Hematopoietic multipotent progenitor cell treated with erythropoietin and hydrocortisone succinate and interleukin-3 and kit ligand, for 8 days (in vitro differentiated cells): ENCODE results near the gene GNMT.
"Not testable (repeated sequence)": the region's sequence is repeated elsewhere in the genome, so short reads cannot be mapped to it uniquely, and the experiment has no call there.

Experiments
- DNase-seq: peaks from one replicate; pipeline ENCODE4 v3.0.0-alpha.2; 2015

The GNMT gene

DNA sequence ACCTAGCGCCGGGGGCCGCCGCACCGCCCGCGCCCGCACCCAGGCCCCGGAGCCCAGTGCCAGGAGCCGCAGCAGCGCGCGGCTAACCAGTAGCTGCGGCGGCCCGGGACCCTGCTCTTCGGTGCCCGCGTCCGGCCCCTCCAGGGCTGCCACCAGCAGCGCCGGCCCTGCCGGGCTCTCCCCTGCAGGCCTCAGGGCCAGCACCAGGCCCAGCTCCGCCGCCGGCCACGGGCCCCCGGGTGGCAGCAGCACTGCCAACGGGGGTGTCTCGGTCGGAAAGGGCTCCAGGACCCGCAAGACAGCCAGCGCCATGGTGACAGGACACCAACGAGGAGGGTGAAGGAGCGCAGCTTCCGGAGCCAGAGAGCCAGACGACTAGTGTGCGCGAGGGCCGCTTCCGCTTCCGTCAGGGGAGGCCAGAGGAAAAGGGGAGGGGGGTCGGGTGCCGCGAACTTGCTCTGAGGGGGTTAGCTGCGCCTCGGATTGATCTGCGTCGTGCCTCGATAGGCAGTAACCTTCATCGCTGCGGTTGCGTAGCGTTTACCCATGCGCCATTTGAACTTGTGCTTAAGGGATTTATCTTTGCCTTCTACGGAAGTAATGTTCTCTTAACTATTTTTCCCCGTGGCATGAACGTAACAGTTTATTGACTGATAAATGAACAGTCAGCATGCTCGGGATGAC, 18.4 kb downstream of the GNMT start, which contains the start of gene PEX6:
Gene PEX6, minus strand, starts transcription at position 343 of the 684 bp plus-strand sequence. Its CDS starts 31 bp downstream, at position 312.
- peak; percentile 94 for DNase-seq

DNA sequence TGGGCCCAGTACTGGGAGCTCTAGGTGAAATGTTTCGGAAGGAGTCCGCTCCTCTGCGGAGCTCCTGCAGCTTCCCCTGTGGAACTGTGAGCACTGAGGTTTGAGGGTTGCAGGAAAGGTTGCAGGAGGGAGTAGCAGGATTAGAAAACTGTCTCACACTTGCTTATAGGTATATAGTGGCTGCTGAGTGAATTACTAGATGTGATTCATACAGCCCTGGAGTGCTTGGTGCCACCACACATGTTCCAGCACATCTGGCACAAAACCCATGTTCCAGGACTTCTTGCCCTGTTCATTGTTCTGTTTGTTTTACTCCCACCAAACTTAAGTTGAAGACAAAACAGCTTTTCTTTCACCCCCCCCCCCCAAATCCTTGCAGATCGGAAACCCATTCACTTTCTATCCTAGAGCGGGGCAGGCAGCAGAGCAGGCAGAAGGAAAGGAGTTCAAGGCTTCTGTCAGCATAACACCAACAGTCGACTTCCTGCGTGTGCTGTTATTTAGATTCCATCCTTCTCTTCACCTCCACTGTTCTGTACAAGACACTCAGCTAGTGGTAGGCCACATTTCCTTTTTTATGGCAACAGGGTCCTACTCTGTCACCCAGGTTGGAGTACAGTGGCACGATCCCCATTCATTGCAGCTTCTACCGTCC, 19.1 kb downstream of the GNMT start:
- no peak for DNase-seq

DNA sequence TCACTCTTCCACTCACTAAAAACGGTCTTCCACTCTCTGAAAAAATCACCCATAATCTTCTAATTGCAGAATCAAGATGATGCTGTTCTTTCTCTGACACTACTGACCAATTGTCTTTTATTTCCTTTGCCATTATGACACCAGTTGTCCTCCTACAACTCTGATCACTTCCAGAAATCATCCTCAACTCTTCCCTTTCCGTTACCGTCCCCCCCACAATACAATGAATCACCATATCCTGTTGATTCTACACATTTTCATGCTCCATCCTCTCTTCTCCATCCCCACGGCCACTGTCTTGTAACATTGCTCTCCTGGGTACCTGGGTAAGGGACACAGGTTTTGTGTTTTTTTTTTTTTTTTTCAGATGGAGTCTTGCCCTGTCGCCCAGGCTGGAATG, 21.3 kb downstream of the GNMT start:
- no peak for DNase-seq

DNA sequence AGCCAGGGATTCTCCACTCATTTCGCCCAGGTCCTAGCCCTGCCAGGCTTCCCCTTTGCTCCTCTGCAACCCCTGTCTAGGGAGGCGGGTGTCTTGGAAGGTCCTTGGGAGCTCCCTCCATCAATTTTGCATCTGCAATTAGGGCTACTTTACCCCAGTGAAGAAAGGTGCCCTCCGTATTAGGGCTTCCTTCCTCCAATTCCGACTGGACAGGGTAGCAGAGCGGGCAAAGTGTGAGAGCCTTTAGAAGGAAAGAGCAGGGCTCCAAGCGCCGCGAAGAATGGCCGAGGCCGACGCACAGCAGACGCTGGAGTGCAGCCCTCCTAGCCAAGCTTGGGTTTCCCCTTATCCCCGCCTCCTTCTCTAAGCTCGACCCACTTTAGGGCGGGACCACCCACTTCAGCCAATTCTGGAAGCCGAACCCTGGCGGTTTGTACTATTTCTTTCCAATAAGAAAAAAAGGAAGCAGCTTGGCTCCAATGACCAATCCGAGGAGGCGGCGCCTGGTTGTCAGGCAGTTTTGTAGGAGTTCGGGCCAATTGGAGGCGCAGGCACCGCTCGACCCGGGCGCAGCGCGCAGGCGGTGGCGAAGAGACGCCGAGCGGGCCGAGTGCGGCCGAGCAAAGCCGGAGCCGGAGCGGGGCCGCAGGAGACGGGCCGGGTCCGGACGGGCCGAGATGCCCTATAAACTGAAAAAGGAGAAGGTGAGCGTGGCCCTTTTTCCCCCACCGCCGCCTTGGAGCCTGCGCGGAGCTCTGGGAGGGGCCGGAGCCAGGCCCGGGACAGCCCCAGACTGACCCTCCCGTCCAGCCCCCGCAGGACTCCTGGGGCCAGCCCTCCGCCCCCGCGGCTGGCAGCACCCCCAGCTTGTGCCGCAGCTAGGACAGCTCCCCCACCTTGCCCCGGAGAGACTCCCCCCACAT, 23.7 kb downstream of the GNMT start, which contains the start of gene PPP2R5D:
Gene PPP2R5D, plus strand, starts transcription at position 570 of the 923 bp plus-strand sequence. Its CDS starts 108 bp downstream, at position 678.
- peak; percentile 100 for DNase-seq

DNA sequence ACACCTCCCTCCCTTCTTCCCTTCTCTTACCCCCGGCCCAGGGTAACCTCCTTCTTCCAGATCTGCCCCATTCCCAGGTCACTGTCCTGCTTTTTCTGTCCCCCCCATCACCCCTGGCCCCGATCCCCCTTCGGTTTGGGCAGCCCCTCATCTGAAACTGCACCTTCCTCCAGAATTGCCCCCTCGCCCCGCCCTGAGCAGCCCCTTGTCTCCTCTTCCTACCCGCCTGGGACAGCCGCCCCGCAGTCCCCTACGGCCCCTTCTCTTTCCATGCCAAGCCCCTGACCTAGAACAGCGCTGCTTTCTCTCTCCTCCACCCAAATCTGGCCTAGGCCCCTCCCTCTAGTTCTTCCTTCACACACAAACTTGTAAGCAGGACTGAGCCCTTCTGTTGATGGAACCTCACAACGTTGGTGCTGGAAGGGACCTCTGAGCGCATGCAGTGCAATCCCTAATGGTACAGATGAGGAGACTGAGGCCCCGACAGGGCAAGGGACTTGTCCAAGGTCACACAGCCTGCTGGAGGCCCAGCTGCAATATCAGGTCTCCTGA, 24.4 kb downstream of the GNMT start:
- peak; percentile 21 for DNase-seq

GRCh38 chr6:42987533-42988451, 27.2 kb downstream of the GNMT start:
- no peak for DNase-seq

GRCh38 chr6:42988486-42989020, 28.0 kb downstream of the GNMT start:
- no peak for DNase-seq

GRCh38 chr6:42989923-42990322, 29.4 kb downstream of the GNMT start:
- no peak for DNase-seq

- DNase-seq = no peak
Measured at GRCh38 chr6:42993445-42993844, 32.9 kb downstream of the GNMT start.

DNA sequence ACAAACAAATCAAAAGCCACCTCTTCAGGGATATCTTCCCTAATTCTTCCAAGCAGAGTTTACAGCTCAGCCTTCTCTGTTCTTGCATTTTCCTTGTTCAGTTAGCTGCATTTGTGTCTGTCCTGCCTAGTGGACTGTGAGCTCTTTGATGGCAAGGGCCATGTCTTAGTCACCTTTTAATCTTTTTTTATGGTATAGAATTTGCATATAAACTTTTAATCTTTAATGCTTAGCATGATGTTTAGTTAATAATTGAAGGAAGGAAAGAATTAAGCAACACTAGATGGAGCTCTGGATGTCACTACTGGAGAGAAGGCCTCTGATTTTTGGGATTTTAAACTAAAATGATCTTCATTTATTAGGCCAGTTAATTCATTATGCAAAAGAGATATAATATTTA, 36.0 kb downstream of the GNMT start:
- no peak for DNase-seq

- not testable (repeated sequence) for DNase-seq
Measured at GRCh38 chr6:42998205-42998604, 37.7 kb downstream of the GNMT start.

GRCh38 chr6:43001843-43002242, 41.3 kb downstream of the GNMT start:
- no peak for DNase-seq

DNA sequence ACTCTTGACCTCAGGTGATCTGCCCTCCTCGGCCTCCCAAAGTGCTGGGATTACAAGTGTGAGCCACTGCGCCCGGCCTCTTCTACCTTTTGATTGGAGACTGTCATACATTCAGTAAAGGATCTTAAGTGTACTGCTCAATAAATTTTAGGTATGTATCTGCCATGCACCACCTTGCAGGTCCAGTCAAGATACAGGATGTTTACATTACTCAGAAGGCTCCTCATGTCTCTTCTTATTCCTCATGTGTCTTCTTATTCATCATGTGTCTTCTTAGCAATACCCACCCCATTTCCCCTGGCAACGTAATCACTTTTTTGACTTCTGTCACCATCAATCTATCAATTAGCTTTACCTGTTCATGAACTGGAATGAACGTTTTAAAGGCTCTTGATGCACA, 45.3 kb downstream of the GNMT start:
- no peak for DNase-seq

DNA sequence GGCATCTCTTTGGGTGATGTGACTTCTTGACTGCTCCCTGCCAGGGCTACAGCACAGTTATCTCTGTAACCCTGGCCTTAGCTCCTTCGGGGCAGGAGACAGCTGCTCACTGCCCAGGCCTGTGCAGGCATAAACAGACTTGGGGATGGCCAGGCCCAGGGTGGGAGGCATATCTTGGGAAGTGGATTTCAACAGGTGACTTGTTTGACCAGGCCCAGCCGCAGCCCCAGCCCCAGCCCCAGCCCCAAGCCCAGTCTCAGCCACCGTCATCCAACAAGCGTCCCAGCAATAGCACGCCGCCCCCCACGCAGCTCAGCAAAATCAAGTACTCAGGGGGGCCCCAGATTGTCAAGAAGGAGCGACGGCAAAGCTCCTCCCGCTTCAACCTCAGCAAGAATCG, 45.7 kb downstream of the GNMT start:
- DNase-seq = no peak

DNA sequence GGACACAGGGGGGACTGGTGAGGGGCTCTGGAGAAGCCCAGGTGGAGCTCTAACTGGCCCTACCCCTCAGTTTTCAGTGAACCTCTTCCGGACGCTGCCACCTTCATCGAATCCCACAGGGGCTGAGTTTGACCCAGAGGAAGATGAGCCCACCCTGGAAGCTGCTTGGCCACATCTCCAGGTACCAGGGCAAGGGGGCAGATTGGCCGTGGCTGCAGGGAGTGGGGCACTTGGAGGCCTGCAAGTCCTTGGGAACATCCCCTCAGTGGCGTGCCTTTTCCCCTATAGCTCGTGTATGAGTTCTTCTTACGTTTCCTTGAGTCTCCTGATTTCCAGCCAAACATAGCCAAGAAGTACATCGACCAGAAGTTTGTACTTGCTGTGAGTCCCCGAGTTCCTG, 46.6 kb downstream of the GNMT start:
- no peak for DNase-seq

- DNase-seq = peak; percentile 73
Measured at GRCh38 chr6:43009124-43009523, 48.6 kb downstream of the GNMT start.

DNA sequence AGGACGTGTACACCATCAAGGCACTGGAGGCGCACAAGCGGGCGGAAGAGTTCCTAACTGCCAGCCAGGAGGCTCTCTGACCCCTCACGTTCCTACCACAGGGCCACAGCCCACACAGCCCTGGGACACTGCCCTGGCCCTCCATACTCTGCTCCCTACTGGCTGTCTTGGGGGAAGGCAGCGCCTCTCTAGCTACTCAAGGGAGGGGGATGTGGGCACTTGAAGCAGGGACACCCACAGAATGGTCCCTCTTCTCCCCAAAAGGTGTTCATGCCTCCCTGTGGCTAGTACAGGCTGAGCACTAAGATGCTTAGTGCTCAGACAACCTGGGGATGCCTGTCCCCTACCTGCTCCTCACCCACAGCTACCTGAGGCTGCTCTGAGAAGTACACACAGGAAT, 50.7 kb downstream of the GNMT start:
- no peak for DNase-seq

GRCh38 chr6:43012364-43012763, 51.8 kb downstream of the GNMT start:
- DNase-seq = no peak

DNA sequence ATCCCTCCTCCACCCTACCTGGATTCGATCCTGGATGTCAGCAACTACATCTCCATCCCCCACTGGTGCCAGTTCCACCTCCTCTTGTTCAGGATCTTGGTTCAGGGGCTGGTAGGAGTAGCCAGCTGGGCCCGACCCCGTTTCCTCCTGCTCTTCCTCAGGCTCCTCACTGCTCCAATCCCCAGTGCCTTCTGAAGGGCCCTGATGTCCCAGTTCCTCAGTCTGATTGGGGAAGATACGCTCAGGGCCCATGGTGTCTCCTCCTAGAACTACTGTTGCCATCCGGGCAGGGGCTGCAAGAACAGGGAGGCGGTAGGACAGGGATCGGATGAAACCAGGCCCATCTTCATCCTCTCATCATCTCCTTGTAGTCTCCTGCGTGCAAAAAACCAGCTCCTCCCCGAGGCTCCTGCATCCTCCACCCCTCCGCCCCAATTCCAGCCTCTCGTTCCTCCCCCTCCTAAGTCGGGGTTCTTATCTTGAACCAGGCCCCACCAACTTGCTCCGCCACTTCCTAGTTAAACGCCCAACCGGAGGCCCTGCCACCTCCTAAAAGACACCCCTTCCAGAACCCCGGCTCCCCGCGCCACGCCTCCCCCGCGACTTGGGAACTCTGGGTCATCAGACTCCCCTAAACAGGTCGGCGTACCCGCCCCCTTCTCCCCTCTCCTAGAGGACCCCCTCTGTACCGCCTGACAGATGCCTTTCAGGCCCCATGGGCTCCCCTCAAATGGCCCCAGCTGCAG, 52.7 kb downstream of the GNMT start:
- peak; percentile 92 for DNase-seq
